ENCODE results near the gene SMARCB1. TPM values are rescaled to one million over a fixed set of nuclear protein-coding genes. Genes with fewer than 3 reads are reported as not detected.

Gene SMARCB1
- total RNA-seq, 2 donors from 2014 or later, result 41.4 to 45.9 TPM

DNA sequence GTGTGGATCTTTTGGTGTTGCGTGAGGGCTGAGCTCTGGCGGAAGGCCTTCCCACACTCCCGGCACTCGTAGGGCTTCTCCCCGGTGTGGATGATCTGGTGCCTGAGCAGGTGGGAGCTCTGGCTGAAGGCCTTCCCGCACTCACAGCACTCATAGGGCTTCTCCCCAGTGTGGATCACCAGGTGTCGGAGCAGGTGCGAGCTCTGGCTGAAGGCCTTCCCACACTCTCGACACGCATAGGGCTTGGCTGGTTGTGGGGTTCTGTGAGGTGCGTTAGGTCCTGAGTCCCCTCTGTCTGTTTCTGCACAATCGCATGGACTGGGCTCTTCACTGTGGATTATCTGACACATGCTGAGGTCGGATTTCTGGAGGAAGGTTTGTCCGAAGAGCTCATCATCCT is 42.3 kb upstream of the SMARCB1 start:
- Histone ChIP-seq H3K4me3 (no peak overlapping the region), H3K27me3 (no peaks in the 10 kb centered on the region), H3K4me1 (peaks cover 0 to 15% of the 10 kb centered on the region in 2 donors), H3K27ac (no peak overlapping the region), H3K9me3 (no peaks in the 10 kb centered on the region), H3K36me3 (peaks cover 35% of the 10 kb centered on the region)
- no peak for DNase-seq (ENCODE audit: low spot score)
- TF ChIP-seq, protein P1, sequence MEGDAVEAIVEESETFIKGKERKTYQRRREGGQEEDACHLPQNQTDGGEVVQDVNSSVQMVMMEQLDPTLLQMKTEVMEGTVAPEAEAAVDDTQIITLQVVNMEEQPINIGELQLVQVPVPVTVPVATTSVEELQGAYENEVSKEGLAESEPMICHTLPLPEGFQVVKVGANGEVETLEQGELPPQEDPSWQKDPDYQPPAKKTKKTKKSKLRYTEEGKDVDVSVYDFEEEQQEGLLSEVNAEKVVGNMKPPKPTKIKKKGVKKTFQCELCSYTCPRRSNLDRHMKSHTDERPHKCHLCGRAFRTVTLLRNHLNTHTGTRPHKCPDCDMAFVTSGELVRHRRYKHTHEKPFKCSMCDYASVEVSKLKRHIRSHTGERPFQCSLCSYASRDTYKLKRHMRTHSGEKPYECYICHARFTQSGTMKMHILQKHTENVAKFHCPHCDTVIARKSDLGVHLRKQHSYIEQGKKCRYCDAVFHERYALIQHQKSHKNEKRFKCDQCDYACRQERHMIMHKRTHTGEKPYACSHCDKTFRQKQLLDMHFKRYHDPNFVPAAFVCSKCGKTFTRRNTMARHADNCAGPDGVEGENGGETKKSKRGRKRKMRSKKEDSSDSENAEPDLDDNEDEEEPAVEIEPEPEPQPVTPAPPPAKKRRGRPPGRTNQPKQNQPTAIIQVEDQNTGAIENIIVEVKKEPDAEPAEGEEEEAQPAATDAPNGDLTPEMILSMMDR (IDR thresholded peaks at IDR 0.05), result no peak

DNA sequence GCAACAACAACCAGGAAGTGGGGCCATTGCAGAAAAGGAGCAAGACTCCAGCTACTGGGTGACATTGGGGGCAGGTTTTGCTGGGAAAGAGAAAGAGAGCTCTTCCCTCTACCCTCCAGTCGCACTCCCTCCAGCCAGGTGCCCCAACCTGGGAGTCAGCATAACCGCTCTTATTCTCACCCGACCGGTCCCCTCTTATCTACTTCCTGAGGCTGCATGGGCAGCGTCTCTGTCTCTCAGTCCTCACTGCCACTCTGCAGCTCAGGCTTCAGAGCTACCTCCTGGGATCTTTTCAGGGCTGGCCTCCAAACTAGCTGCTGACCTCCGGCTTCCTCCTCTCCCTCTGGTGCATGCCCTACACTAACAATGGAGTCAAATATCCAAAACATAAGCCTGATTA is 41.0 kb upstream of the SMARCB1 start:
- no peak for DNase-seq (ENCODE audit: low spot score)
- Histone ChIP-seq H3K27ac (no peak overlapping the region), H3K4me3 (no peak overlapping the region), H3K4me1 (peaks cover 0 to 26% of the 10 kb centered on the region in 2 donors), H3K27me3 (no peaks in the 10 kb centered on the region), H3K9me3 (no peaks in the 10 kb centered on the region), H3K36me3 (peaks cover 35% of the 10 kb centered on the region)
- TF ChIP-seq, protein P1 (IDR thresholded peaks at IDR 0.05), result no peak

DNA sequence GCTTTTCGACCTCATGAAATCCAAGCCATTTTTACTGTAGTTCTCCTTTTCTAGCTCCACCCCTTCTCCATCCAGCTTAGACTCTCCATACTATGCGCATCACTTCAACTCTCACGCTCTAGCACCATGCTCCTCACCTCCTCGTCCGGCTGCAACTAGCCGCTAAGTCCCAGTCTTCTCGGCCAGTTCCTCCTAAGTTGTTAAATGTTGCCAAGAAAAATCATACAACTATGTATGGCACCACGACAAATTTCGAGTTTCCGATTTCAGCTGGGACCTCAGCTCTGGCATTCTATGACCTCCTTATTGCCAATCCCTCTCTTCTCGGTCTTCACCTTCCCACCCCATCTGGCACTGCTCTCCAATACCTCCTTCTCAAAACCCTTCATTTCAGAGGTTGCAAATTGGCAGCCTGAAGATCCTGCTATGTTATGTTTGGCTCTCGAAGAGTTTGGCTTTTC is 36.9 kb upstream of the SMARCB1 start:
- Histone ChIP-seq H3K36me3 (peaks cover 5% of the 10 kb centered on the region), H3K9me3 (no peaks in the 10 kb centered on the region), H3K4me1 (peaks cover 0 to 19% of the 10 kb centered on the region in 2 donors), H3K27ac (peak overlapping the region in 1 of 2 donors; percentile 88), H3K27me3 (no peaks in the 10 kb centered on the region), H3K4me3 (peak overlapping the region in 1 of 2 donors; percentile 63)
- TF ChIP-seq, protein P1 (IDR thresholded peaks at IDR 0.05), result no peak
- no peak for DNase-seq (ENCODE audit: low spot score)

DNA sequence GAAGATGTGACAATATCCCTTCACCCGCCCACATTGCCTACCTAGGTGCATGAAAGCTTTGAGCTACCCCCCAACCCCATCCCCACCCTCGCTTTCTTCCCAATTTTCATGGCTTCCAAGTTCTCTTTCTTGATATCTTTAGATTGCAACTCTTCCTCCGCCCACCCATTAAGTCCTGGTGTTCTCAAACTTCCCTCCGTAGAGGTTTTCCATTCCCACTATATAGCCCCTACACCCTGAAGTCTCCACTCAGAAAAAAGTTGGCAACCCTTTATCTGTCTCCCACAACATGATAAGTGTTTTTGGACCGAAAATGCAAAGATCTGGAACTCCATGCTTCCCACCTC is 36.4 kb upstream of the SMARCB1 start:
- no peaks in the 10 kb centered on the region for H3K27me3 ChIP-seq
- H3K36me3 ChIP-seq, result no peaks in the 10 kb centered on the region
- no peaks in the 10 kb centered on the region for H3K9me3 ChIP-seq
- H3K4me1 ChIP-seq, result peaks cover 0 to 19% of the 10 kb centered on the region in 2 donors
- TF ChIP-seq, protein P1 (IDR thresholded peaks at IDR 0.05), result no peak
- no peak for DNase-seq (ENCODE audit: low spot score)
- H3K27ac ChIP-seq, result peak overlapping the region; percentile 88 to 94
- peak overlapping the region; percentile 53 to 63 for H3K4me3 ChIP-seq

DNA sequence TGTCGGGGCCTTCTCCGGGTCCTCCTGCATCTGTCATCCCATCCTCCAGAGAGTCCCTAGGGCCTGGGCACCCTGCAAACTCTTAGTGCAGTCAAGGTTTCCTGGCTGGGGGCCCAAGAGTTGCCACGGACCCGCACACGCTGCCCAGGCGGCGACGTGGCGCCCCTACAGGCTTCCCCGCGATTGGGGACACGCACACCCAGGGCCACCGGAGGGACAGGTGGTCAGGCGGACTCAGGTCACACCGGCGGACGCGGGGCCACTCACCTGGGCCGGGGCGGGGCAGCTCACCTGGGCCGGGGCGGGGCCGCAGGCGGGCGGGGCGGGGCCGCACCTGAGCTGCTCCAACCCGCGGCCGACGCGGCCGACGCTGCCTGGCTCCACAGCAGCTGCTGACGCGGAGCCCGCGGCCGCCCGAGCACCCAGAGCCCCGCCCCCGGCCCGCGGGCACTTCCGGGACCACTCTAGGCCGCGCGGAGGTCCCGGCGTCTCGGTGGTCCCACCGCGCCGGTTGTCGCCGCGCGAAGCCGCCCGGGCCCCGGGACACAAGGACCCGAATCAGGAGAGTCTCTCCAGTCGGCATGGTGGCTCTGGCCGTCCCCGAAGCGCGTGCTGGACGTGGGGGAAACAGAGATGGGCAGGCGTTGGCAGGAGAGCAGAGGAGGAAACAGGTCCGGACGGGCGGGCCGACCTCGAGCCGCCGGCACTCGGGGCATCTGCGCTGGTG is 35.9 kb upstream of the SMARCB1 start, which contains the start of gene ZNF70:
Gene ZNF70, minus strand, starts transcription at position 399 of the 727 bp plus-strand sequence. CDS start 5,972 bp downstream, outside the sequence.
- no peaks in the 10 kb centered on the region for H3K27me3 ChIP-seq
- DNase-seq (ENCODE audit: low spot score), result peak; percentile 82
- no peaks in the 10 kb centered on the region for H3K36me3 ChIP-seq
- H3K4me1 ChIP-seq, result peaks cover 0 to 19% of the 10 kb centered on the region in 2 donors
- no peaks in the 10 kb centered on the region for H3K9me3 ChIP-seq
- TF ChIP-seq, protein P1 (IDR thresholded peaks at IDR 0.05), result peak in 1 of 2 donors; percentile 31
- peak within 1 kb of the TSS; percentile 88 to 94 for H3K27ac ChIP-seq
- peak within 1 kb of the TSS; percentile 53 to 63 for H3K4me3 ChIP-seq

Data from right atrium auricular region (tissue), 2 donors.